ENCODE results near the gene EMX2. TPM values are rescaled to one million over a fixed set of nuclear protein-coding genes. Genes with fewer than 3 reads are reported as not detected.
A peak's percentile ranks its signal among the peaks of the same experiment; 100 is the strongest.

The EMX2 gene
- total and polyA plus RNA-seq, 2 donors (not counting 3 experiments of a cell fraction or from before 2014, with no cell fraction given): not detected

GRCh38 chr10:117547716-117548668 lies 5.4 kb downstream of the EMX2 start:
- no peaks in the 10 kb centered on the region for H3K9me3 ChIP-seq (replicated peaks; ENCODE audit: control insufficient read depth, insufficient read depth, low read length)
- H3K27me3 ChIP-seq (ENCODE audit: control insufficient read depth in 2 of 2, insufficient read depth in 2 of 2, low read length in 2 of 2): peaks cover 91 to 99% of the 10 kb centered on the region in 2 experiments
- no peak overlapping the region for H3K4me2 ChIP-seq (ENCODE audit: insufficient read depth, low read length)
- H3K79me2 ChIP-seq (ENCODE audit: control insufficient read depth, insufficient read depth, low read length): no peaks in the 10 kb centered on the region
- DNase-seq (ENCODE audit: low read depth, low spot score) (no peak), FAIRE-seq (no peak)
- intact Hi-C loops (cut with micrococcal nuclease) (no loop called here), dilution Hi-C loops (cut with MboI; ENCODE audit: extremely low pct_ligation_motif_present, low sequenced_read_pairs) (no loop called here)
- H3K27ac ChIP-seq (ENCODE audit: insufficient read depth, low read depth, low read length): no peak overlapping the region
- CTCF ChIA-PET: interaction anchor here (0.8 to 2.5 kb wide), 3 partner anchors 11 to 693 kb away, joined by 3 to 8 read pairs (median 6); no protein-coding TSS in a partner anchor
- TF ChIP-seq EZH2 (IDR thresholded peaks at IDR 0.05; ENCODE audit: borderline replicate concordance, low read depth, low read length, severe bottlenecking): peak; percentile 44
- no peak for TF ChIP-seq GATA2 (IDR thresholded peaks at IDR 0.05; ENCODE audit: insufficient read depth, insufficient read length, low read depth, low read length)
- POLR2A ChIA-PET: no interaction called here
- no peaks in the 10 kb centered on the region for H3K9me1 ChIP-seq (replicated peaks; ENCODE audit: control insufficient read depth, extremely low read depth, insufficient read depth, low read length)
- H3K4me3 ChIP-seq (replicated peaks in 1 of 3; ENCODE audit: insufficient read depth in 1 of 3, low read depth in 1 of 3, low read length in 3 of 3): no peak overlapping the region
- BruUV-seq (replicated peaks): no TSS peak
- no peak overlapping the region for H3K9ac ChIP-seq (replicated peaks; ENCODE audit: extremely low read depth, insufficient read depth, low read length)
- no peaks in the 10 kb centered on the region for H3K36me3 ChIP-seq (ENCODE audit: control insufficient read depth in 2 of 2, extremely low read depth in 1 of 2, insufficient read depth in 2 of 2, low read length in 2 of 2)
- no peak overlapping the region for H2AFZ ChIP-seq (ENCODE audit: low read depth, low read length)
- no peaks in the 10 kb centered on the region for H4K20me1 ChIP-seq (replicated peaks; ENCODE audit: control insufficient read depth, extremely low read depth, insufficient read depth, low read length)
- no peaks in the 10 kb centered on the region for H3K4me1 ChIP-seq (ENCODE audit: control insufficient read depth, extremely low read depth, insufficient read depth, low read length)

GRCh38 chr10:117549100-117549585 lies 6.6 kb downstream of the EMX2 start:
- TF ChIP-seq CTCF (IDR thresholded peaks at IDR 0.05; ENCODE audit: extremely low read depth in 1 of 2, insufficient read depth in 1 of 2, low read depth in 1 of 2, low read length in 2 of 2): no peak
- TF ChIP-seq POLR2AphosphoS5 (IDR thresholded peaks at IDR 0.05; ENCODE audit: insufficient read depth, low read depth, low read length): no peak
- TF ChIP-seq MAX (IDR thresholded peaks at IDR 0.05; ENCODE audit: insufficient read depth, insufficient read length): no peak
- TF ChIP-seq JUN (IDR thresholded peaks at IDR 0.05; ENCODE audit: borderline replicate concordance, insufficient read depth, insufficient read length, low read depth): no peak
- TF ChIP-seq GATA2 (IDR thresholded peaks at IDR 0.05; ENCODE audit: insufficient read depth, insufficient read length, low read depth, low read length): no peak
- no peak for TF ChIP-seq MYC (IDR thresholded peaks at IDR 0.05; ENCODE audit: low read depth, low read length)
- TF ChIP-seq EZH2 (IDR thresholded peaks at IDR 0.05; ENCODE audit: borderline replicate concordance, low read depth, low read length, severe bottlenecking): no peak
- TF ChIP-seq POLR2A (IDR thresholded peaks at IDR 0.05; ENCODE audit: low read depth, low read length): no peak
- no peak for TF ChIP-seq FOS (IDR thresholded peaks at IDR 0.05; ENCODE audit: borderline replicate concordance, insufficient read depth, low read length)
- no peak overlapping the region for H3K27ac ChIP-seq (ENCODE audit: insufficient read depth, low read depth, low read length)
- DNase-seq (ENCODE audit: low read depth, low spot score) (no peak), FAIRE-seq (no peak)
- POLR2A ChIA-PET: no interaction called here
- no peaks in the 10 kb centered on the region for H4K20me1 ChIP-seq (replicated peaks; ENCODE audit: control insufficient read depth, extremely low read depth, insufficient read depth, low read length)
- no peak overlapping the region for H2AFZ ChIP-seq (ENCODE audit: low read depth, low read length)
- no peaks in the 10 kb centered on the region for H3K79me2 ChIP-seq (ENCODE audit: control insufficient read depth, insufficient read depth, low read length)
- no peak overlapping the region for H3K4me2 ChIP-seq (ENCODE audit: insufficient read depth, low read length)
- no TSS peak for BruUV-seq (replicated peaks)
- H3K9me1 ChIP-seq (replicated peaks; ENCODE audit: control insufficient read depth, extremely low read depth, insufficient read depth, low read length): no peaks in the 10 kb centered on the region
- H3K27me3 ChIP-seq (ENCODE audit: control insufficient read depth in 2 of 2, insufficient read depth in 2 of 2, low read length in 2 of 2): peaks cover 87 to 99% of the 10 kb centered on the region in 2 experiments
- CTCF ChIA-PET: no interaction called here
- H3K4me1 ChIP-seq (ENCODE audit: control insufficient read depth, extremely low read depth, insufficient read depth, low read length): no peaks in the 10 kb centered on the region
- H3K4me3 ChIP-seq (replicated peaks in 1 of 3; ENCODE audit: insufficient read depth in 1 of 3, low read depth in 1 of 3, low read length in 3 of 3): no peak overlapping the region
- H3K9me3 ChIP-seq (replicated peaks; ENCODE audit: control insufficient read depth, insufficient read depth, low read length): no peaks in the 10 kb centered on the region
- H3K9ac ChIP-seq (replicated peaks; ENCODE audit: extremely low read depth, insufficient read depth, low read length): no peak overlapping the region
- dilution Hi-C loops (cut with MboI; ENCODE audit: extremely low pct_ligation_motif_present, low sequenced_read_pairs) (no loop called here), intact Hi-C loops (cut with micrococcal nuclease) (no loop called here)
- H3K36me3 ChIP-seq (ENCODE audit: control insufficient read depth in 2 of 2, extremely low read depth in 1 of 2, insufficient read depth in 2 of 2, low read length in 2 of 2): no peaks in the 10 kb centered on the region
